HG03060 (cell line): ENCODE measurements around the gene FAM181A.

ENCODE experiments used
- ATAC-seq: cut with Tn5 transposase; IDR thresholded peaks from one replicate; pipeline ENCODE4 v1.9.1; 2021; ENCODE audit warnings: low read depth, moderate number of reproducible peaks; ENCODE audit not compliant: unreplicated experiment

FAM181A gene

DNA sequence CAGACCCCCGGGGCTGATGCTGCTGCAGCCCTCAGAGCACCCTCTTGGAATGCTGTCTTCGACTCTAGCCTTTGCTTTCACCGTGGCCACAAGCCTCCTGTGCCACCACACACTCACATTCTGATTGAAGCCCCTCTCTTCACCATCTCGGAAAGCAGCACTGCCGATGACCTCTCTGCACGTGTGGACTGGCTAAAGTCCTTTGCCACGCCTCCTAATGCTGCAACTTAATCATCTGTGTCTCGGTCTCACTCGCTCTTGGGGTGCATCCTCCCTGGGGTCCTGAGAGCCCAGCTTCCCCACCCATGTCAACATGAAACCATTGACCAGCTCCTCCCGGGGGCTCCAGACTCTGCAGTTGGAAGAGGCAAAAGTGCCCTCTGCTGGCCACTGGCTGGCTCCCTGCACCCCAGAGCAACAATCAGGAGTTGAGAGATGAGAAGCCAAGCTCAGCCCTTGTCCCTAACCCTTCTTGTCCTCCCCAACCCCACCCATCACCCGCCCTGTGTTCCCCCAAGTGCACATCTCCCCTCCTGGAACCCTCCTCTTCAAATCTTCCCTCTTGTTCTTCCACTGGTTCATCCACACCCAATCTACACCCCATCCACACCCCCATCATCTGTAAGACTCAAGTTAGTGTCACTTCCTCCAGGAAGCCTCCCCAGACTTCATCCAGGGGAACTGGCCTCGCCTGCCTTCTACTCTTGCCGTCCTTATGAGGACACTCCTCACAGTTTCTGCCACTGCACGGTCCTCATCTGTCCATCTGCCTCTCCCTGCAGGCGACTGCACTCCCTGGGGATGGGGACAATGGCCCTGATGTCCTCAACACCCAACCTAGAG lies 23.6 kb upstream of the FAM181A start:
- no peak for ATAC-seq

- no peak for ATAC-seq
Measured at GRCh38 chr14:93905623-93906022, 21.5 kb upstream of the FAM181A start.

- ATAC-seq = no peak
Measured at GRCh38 chr14:93906341-93907329, 20.5 kb upstream of the FAM181A start.

DNA sequence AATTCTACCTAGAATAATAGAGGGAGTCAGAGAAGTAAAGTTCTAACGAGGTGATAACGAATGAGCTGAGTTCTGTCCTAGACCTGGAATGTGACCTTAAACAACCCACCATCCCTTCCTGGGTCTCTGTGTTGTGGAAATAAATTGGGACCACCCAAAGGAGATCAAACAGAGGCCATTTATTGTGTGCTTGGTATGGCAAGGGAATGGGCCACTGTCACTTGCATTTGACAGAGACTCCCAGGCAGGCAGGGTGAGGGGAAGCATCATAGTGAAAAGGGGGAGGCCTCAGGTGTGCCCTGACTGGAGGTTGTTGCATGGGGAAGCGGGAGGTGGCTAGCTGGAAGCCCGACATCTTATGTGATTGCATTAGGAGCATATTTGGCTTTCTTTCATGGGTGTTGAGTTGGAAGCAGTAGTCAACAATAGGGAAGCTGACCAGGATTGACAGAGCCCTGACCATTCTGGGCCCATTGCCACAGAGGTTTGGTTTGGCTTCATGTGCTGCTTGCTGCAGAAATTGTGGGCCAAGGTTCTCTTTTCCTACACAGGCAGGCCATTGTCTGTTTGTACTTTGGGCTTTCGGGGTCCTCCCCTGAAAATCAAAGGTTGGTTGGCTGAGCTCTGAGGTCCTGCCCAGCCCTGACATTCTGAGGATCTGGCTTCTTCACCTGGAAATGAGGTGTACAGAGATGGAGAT lies 17.6 kb upstream of the FAM181A start:
- no peak for ATAC-seq

GRCh38 chr14:93911975-93912615 lies 15.0 kb upstream of the FAM181A start:
- no peak for ATAC-seq

DNA sequence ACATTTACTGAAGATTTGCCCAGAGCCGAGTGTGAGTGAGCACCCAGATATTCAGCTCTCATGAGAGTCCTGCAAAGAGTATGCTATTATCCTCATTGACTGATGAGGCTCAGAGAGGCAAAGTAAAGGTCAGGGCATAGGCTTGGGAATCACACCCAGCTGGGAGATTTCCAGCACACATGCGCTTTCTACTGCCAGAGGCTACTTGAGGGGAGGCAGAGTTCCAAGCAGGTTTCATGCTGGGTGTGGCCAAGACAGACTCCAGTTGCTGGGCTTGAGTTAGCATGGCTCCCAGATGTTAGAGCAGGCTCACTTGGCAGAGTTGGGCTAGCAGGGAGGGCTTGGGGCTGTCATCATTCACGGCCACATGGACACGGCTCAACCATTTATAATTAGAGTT lies 14.4 kb upstream of the FAM181A start:
- no peak for ATAC-seq

- no peak for ATAC-seq
Measured at GRCh38 chr14:93914278-93914677, 12.9 kb upstream of the FAM181A start.

DNA sequence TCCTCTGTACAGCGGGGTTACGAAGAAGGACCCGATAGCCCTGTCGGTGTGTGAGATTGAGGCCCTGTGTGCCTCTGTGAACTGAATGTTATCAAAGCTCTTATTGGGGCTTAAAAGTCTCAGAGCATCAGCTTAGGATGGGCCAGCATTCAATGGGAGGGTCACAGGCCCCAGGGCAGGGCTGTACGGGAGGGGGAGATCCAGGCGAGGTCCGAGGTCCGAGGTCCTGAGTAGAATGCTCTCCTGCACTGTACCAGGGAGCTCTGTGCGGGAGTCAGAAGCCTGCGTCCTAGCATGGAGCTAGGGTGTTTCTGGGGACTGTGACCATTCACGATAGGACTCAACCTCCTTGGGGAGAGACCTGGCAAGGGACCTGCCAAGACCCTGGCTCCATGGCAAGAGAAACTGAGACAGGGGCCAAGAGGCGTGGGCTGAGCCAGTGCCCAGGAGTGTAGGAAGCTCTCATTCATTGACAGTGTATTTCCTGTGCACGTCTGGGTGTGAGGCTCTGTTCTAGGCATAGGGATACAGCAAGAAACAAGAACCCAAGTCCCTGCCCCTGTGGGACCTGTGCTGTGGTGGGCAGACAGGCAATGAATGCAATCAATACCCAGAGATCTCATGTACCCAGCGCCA lies 12.0 kb upstream of the FAM181A start:
- no peak for ATAC-seq

- no peak for ATAC-seq
Measured at GRCh38 chr14:93915800-93916199, 11.3 kb upstream of the FAM181A start.

- no peak for ATAC-seq
Measured at GRCh38 chr14:93916498-93916897, 10.6 kb upstream of the FAM181A start.

- ATAC-seq = no peak
Measured at GRCh38 chr14:93917141-93917540, 10.0 kb upstream of the FAM181A start.

DNA sequence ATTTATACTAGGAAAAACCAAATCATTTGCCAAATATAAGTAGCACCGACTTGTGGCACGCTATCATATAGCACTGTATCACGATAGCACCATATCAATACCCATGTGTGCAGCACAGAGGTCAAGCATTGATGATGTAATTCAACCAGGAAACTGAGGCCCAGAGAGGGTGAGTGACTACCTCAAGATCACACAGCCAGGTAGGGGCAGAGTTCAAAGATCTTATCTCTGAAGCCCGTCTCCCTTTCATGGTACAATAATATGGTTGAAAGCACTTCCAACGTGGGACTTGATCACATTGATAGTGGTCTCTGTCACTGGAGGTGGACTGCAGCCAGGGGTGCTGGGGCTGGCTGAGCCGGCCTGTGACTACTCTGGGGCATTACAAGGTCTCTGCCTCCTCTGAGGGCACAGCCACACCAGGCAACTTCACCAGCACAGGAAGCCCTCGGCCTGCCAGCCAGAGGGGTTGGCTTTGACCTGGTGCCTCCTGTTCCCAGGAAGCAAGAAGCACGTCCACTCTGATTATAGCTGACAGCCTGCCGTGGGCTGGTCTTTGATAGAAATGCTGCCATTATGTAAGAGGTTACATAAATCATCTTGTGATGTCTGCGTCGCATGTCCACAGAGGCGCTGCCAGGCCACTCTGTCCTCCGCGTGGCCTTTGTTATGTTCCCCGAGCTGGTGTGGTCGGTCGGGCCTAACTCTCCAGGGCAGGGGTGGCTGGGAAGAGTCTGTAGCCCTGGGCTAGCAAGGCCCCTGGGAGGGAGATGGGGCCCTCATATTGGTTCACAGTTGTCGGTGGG lies 5.9 kb upstream of the FAM181A start:
- ATAC-seq = no peak

DNA sequence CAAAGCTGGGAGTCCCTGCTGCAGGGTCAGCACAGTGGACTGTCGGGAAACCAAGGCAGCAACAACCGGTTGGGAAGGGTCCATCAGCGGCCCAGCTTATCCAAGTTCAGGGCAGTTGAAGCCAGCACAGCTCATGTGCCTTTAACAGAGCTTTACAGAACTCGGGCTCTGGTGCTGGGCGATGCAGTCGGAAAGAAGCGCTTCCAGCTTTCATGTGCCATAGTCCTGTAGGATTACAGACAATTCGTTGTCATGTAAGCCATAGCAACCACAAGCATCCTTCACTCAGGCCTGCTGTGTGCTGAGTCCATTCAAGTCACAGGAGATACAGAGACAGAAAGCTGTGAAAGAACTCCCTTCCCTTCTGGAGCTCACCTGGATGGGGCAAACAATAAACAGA lies 3.5 kb upstream of the FAM181A start:
- ATAC-seq = no peak

- no peak for ATAC-seq
Measured at GRCh38 chr14:93924592-93925355, 2.4 kb upstream of the FAM181A start.

DNA sequence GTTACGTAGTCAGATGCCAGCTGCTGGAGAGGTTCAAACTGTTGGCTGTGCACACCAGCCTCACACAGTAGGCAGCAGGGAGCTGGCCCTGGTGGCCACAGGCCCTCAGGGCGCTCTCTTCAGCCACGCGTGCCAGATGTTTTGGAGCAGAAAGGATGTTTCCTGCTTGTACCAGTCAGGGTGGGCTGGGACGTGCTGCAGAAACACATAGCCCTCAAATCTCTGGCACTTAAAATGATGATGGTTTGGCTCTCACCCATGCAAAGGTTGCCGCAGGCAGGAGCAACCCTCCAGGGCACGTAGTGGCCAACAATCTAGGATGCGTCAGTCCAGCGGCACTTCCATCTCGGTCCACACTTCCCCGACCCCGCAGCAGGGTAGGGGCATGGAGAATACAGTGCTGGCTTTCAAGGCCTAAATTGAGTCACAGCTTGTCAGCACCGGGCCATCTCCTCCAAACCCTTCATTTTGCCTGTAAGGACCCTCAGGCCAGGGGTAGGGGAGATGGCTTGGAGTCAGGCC lies 1.7 kb upstream of the FAM181A start:
- no peak for ATAC-seq

- ATAC-seq = no peak
Measured at GRCh38 chr14:93926245-93926872, 785 bp upstream of the FAM181A start.

- ATAC-seq = no peak
Measured at GRCh38 chr14:93927800-93928145, 629 bp downstream of the FAM181A start.
